ENCODE measurements around the gene SETD4.

Gene SETD4

GRCh38 chr21:35984654-35985361 lies 75.5 kb downstream of the SETD4 start:
- TF ChIP-seq POLR2A (IDR thresholded peaks at IDR 0.05; ENCODE audit: extremely low read depth, insufficient read length) = no peak
- TF ChIP-seq CTCF (IDR thresholded peaks at IDR 0.05; ENCODE audit: low read depth, low read length) = no peak
- no peak for TF ChIP-seq MYC (IDR thresholded peaks at IDR 0.05; ENCODE audit: low read depth, low read length)
- no peak for TF ChIP-seq MAX (IDR thresholded peaks at IDR 0.05; ENCODE audit: low read depth, low read length)
- DNase-seq (ENCODE audit: low read depth) = no peak
- no peak overlapping the region for H3K4me3 ChIP-seq (ENCODE audit: low read depth, low read length)
